K562 (cell line): ENCODE results near the gene WDR64. TPM values are rescaled to one million over a fixed set of nuclear protein-coding genes. Genes with fewer than 3 reads are reported as not detected.

ENCODE experiments used
- ATAC-seq: fragments of 200-7000 bp; cut with Tn5 transposase; 3 replicates; pipeline ENCODE4 v1.9.1; 2020; ENCODE audit warnings: moderate library complexity
- BruUV-seq: library from RNA; stranded (reverse); fragments of 400-500 nt; replicated peaks from 2 replicates; lab custom pipeline; 2021; lab: Mats Ljungman, UMichigan
- CTCF ChIA-PET: fragments of 300-600 bp; formaldehyde crosslinking; extraction: SDS; loops from one replicate; lab custom pipeline; 2021; ENCODE audit warnings: low intra/inter-chr PET ratio; lab: Yijun Ruan, JAX
- POLR2A ChIA-PET: fragments of 300-600, 350-650 bp; sonication (Branson Sonifier 250); formaldehyde crosslinking; extraction: SDS; loops from one replicate; lab custom pipeline; 2021; ENCODE audit warnings: antibody characterized with exemption, inconsistent platforms; lab: Yijun Ruan, JAX
- DNase-seq, 4 experiments: peaks; one replicate each; pipeline versions ENCODE4 v3.0.0 to v3.0.0-alpha.2; 2011 to 2018; ENCODE audit warnings: low spot score in 3 of 4, mixed read lengths in 3 of 4; ENCODE audit errors: extremely low read depth in 1 of 4
- FAIRE-seq: peaks from 2 replicates; lab custom pipeline; 2011; peaks lifted over from hg19 to GRCh38; lab: Jason Lieb, UNC
- H2AFZ ChIP-seq: 2 replicates; pipeline ENCODE4 v1.6.0; 2011; ENCODE audit warnings: low read depth, low read length, control low read depth, inconsistent platforms
- H3K27ac ChIP-seq: fragments of 200-600 bp; 3 replicates; pipeline ENCODE4 v1.8.0; 2011; ENCODE audit warnings: low read depth, mild to moderate bottlenecking, control low read depth, inconsistent platforms, low read length, moderate library complexity, mixed read lengths; ENCODE audit errors: extremely low read depth
- H3K27me3 ChIP-seq, 2 experiments: fragments of 300-600 bp in 1 of 2; 2 replicates in 1 of 2; 3 replicates in 1 of 2; pipeline versions ENCODE4 v1.6.0 to v1.8.0; 2011; ENCODE audit warnings: inconsistent platforms in 2 of 2, low read length in 2 of 2, mild to moderate bottlenecking in 1 of 2, mixed read lengths in 1 of 2, moderate library complexity in 1 of 2; ENCODE audit not compliant: control insufficient read depth in 2 of 2, insufficient read depth in 2 of 2
- H3K36me3 ChIP-seq: fragments of 300-600 bp; 3 replicates; pipeline ENCODE4 v1.8.0; 2011; ENCODE audit warnings: mild to moderate bottlenecking, low read length, inconsistent platforms; ENCODE audit not compliant: control insufficient read depth, insufficient read depth
- H3K4me1 ChIP-seq, 2 experiments: fragments of 200-600 bp in 1 of 2; replicated peaks in 1 of 2; 2 replicates in 1 of 2; 3 replicates in 1 of 2; pipeline versions ENCODE4 v1.5.1 to v1.8.0; 2011; ENCODE audit warnings: inconsistent platforms in 2 of 2, low read length in 2 of 2, mild to moderate bottlenecking in 1 of 2, mixed read lengths in 1 of 2, moderate library complexity in 1 of 2; ENCODE audit not compliant: control insufficient read depth in 2 of 2, insufficient read depth in 2 of 2
- H3K4me2 ChIP-seq: 2 replicates; pipeline ENCODE4 v1.6.1; 2011; ENCODE audit warnings: low read length, control low read depth, inconsistent platforms, mixed read lengths; ENCODE audit not compliant: insufficient read depth
- H3K4me3 ChIP-seq: fragments of 200-600 bp; sonication (generic), shearing (Covaris generic); 2 replicates; pipeline ENCODE4 v1.5.1; 2016; ENCODE audit warnings: control low read depth, inconsistent platforms
- H3K79me2 ChIP-seq: fragments of 200-600 bp; 3 replicates; pipeline ENCODE4 v1.8.0; 2011; ENCODE audit warnings: low read length, inconsistent platforms; ENCODE audit not compliant: control insufficient read depth, insufficient read depth
- H3K9ac ChIP-seq, 2 experiments: 2 replicates each; pipeline versions ENCODE4 v1.6.0 to v1.6.1; 2011; ENCODE audit warnings: low read depth in 2 of 2, low read length in 2 of 2, control low read depth in 1 of 2, inconsistent platforms in 1 of 2, mild to moderate bottlenecking in 1 of 2, mixed read lengths in 1 of 2; ENCODE audit not compliant: insufficient read depth in 1 of 2
- H3K9me1 ChIP-seq: one replicate; pipeline ENCODE4 v1.6.0; 2011; ENCODE audit warnings: inconsistent platforms, mild to moderate bottlenecking, low read length, moderate library complexity; ENCODE audit not compliant: control insufficient read depth, insufficient read depth
- H3K9me3 ChIP-seq: replicated peaks from 2 replicates; pipeline ENCODE4 v1.5.1; 2011; ENCODE audit warnings: low read depth, low read length, inconsistent platforms; ENCODE audit not compliant: control insufficient read depth, insufficient read depth
- H4K20me1 ChIP-seq: replicated peaks from 2 replicates; pipeline ENCODE4 v1.6.1; 2011; ENCODE audit warnings: low read length, inconsistent platforms, mixed read lengths; ENCODE audit not compliant: control insufficient read depth, insufficient read depth
- ATF3 ChIP-seq, 2 experiments: fragments of 450-650 bp in 1 of 2; sonication (generic) in 1 of 2; formaldehyde crosslinking in 1 of 2; IDR thresholded peaks in 1 of 2; conservative IDR thresholded peaks in 1 of 2; 2 replicates each; pipeline versions ENCODE4 v1.6.1 to v1.8.1; 2016 to 2023; ENCODE audit warnings: mild to moderate bottlenecking in 2 of 2, moderate library complexity in 2 of 2, inconsistent platforms in 1 of 2, missing genetic modification reagents in 1 of 2
- BRD9 ChIP-seq: fragments of 450-650 bp; IDR thresholded peaks from 2 replicates; pipeline ENCODE4 v1.6.1; 2018; ENCODE audit warnings: low read depth; ENCODE audit not compliant: partially characterized antibody
- FOXJ2 ChIP-seq: fragments of 200-800 bp; sonication (Bioruptor generic); IDR thresholded peaks from 2 replicates; pipeline ENCODE4 v1.6.1; 2016; ENCODE audit warnings: missing genetic modification characterization, missing compliant biosample characterization
- JUND ChIP-seq, 2 experiments: IDR thresholded peaks; 2 replicates in 1 of 2; 3 replicates in 1 of 2; pipeline ENCODE4 v1.6.1; 2011; ENCODE audit warnings: borderline replicate concordance in 2 of 2, low read depth in 2 of 2, low read length in 2 of 2, improper control_type of control experiment in 1 of 2, missing biosample characterization in 1 of 2, missing genetic modification characterization in 1 of 2, missing genetic modification reagents in 1 of 2
- MEIS2 ChIP-seq: fragments of 450-650 bp; IDR thresholded peaks from 2 replicates; pipeline ENCODE4 v1.6.1; 2014; ENCODE audit warnings: mild to moderate bottlenecking; ENCODE audit not compliant: partially characterized antibody
- SMARCC2 ChIP-seq: fragments of 450-650 bp; IDR thresholded peaks from 2 replicates; pipeline ENCODE4 v1.6.1; 2017; ENCODE audit warnings: antibody characterized with exemption, moderate library complexity, mild to moderate bottlenecking, low read depth
- TFAP4 ChIP-seq: sonication (generic); formaldehyde crosslinking; IDR thresholded peaks from 2 replicates; pipeline ENCODE4 v1.8.0; 2022; ENCODE audit warnings: missing genetic modification reagents, mild to moderate bottlenecking, moderate library complexity, borderline replicate concordance
- WGBS: fragments of 100-300 bp; shearing (Covaris generic); methylation state at CpG from one replicate; pipeline ENCODE4 v1.1.6; 2016; ENCODE audit warnings: low coverage, mixed read lengths; ENCODE audit not compliant: insufficient coverage; ENCODE audit errors: missing lambda C conversion rate; 5-methylcytosine and 5-hydroxymethylcytosine counted together
- in situ Hi-C: fragments of 300-500 bp; cut with MboI; formaldehyde crosslinking; loops from 4 replicates; pipeline ENCODE4 v1.15.0; 2018; ENCODE audit warnings: inconsistent platforms, mixed read lengths
- intact Hi-C: fragments of 100-400 bp; cut with micrococcal nuclease; formaldehyde crosslinking; loops from 2 replicates; pipeline ENCODE4 v1.14.2; 2022
- polyA plus RNA-seq, 8 experiments: library from polyadenylated mRNA; depleted of rRNA in 4 of 8; stranded (reverse) in 5 of 8; unstranded in 3 of 8; fragments of >200 nt; fragmentation: Nextera tagmentation in 2 of 8; fragmentation: Illumina TruSeq in 1 of 8; extraction: Ambion mirVana in 2 of 8; extraction: Trizol in 1 of 8; gene quantifications; 2 replicates each; pipeline versions ENCODE4 v1.2.1 to v1.2.3, GENCODE V29; 2011 to 2014; ENCODE audit warnings: inconsistent platforms in 1 of 8, missing spikeins in 1 of 8
- total RNA-seq, 7 experiments: library from RNA; depleted of rRNA in 6 of 7; stranded (reverse); fragments of >200 nt in 6 of 7; fragmentation: Illumina TruSeq in 2 of 7; extraction: Trizol in 2 of 7; gene quantifications; 2 replicates each; pipeline versions ENCODE4 v1.2.1 to v1.2.3, GENCODE V29; 2011 to 2021; ENCODE audit warnings: low replicate concordance in 1 of 7
- TF ChIP-seq, protein P1 (sequence below): fragments of 450-650 bp; IDR thresholded peaks from 2 replicates; pipeline ENCODE4 v1.6.1; 2016

Gene WDR64
- total and polyA plus RNA-seq, 9 of the 15 experiments (the other 6 are each of a cell fraction or from before 2014, with no cell fraction given) = 0.06 to 0.29 (median 0.19) TPM; not detected in 5

DNA sequence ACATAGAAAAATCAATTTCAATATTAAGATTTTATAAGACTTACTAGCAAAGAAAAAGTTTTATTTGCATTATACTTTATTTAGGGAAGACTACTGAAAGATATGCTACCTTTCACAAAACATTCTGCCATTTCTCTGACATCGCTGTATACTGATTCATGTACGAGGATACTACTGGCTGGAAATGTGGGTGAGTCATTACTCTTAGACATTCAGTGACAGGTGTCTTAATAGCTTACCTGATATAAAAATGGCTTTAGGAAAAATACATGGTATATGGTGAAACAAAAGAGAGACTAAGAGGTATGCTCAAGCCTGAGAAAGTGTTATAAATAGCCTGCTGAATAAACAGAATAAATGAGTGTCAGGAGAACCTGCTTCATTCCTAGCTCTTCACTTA lies 122.9 kb downstream of the WDR64 start:
- no peak overlapping the region for H3K9ac ChIP-seq
- intact Hi-C loops = loop anchor here (2.0 kb wide), 1 partner anchor 78 kb away; no protein-coding TSS in a partner anchor
- H2AFZ ChIP-seq = peak overlapping the region; percentile 77; the same call in 1 of the 2 replicates
- ChIA-PET POLR2A (interaction anchor here (1.2 to 2.1 kb wide), 3 partner anchors 9 to 134 kb away, joined by 3 to 9 read pairs (median 6); no protein-coding TSS in a partner anchor), CTCF (no interaction called here)
- H3K9me3 ChIP-seq = no peaks in the 10 kb centered on the region
- H4K20me1 ChIP-seq = no peaks in the 10 kb centered on the region
- no peaks in the 10 kb centered on the region for H3K27me3 ChIP-seq
- no peak for FAIRE-seq
- no TSS peak for BruUV-seq
- ATAC-seq = peak; percentile 35; the same call in 2 of the 3 replicates
- no peak overlapping the region for H3K27ac ChIP-seq
- WGBS = 62% methylated on average over 2 of the region's 2 CpGs
- DNase-seq = peak in 1 of 4 experiments; percentile 19
- no peak overlapping the region for H3K4me3 ChIP-seq
- no peaks in the 10 kb centered on the region for H3K79me2 ChIP-seq
- peaks cover 4 to 14% of the 10 kb centered on the region in 2 experiments; a peak in 4 of 5 replicates for H3K4me1 ChIP-seq
- TF ChIP-seq, protein P1, sequence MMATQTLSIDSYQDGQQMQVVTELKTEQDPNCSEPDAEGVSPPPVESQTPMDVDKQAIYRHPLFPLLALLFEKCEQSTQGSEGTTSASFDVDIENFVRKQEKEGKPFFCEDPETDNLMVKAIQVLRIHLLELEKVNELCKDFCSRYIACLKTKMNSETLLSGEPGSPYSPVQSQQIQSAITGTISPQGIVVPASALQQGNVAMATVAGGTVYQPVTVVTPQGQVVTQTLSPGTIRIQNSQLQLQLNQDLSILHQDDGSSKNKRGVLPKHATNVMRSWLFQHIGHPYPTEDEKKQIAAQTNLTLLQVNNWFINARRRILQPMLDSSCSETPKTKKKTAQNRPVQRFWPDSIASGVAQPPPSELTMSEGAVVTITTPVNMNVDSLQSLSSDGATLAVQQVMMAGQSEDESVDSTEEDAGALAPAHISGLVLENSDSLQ = peak; percentile 20; the same call in 1 of the 2 replicates
- no peak for TF ChIP-seq FOXJ2 (tag)
- peak; percentile 16 for TF ChIP-seq MEIS2
- TF ChIP-seq SMARCC2 = no peak
- no peak for TF ChIP-seq JUND (IDR thresholded peaks at IDR 0.05; ENCODE audit: borderline replicate concordance, low read depth, low read length)
- TF ChIP-seq JUND (tag; IDR thresholded peaks at IDR 0.05; ENCODE audit: borderline replicate concordance, low read depth, low read length) = 0 out of 3 replicates have a peak, but pooled peaks have one; percentile 48
- TF ChIP-seq BRD9 = no peak
- no peak for TF ChIP-seq TFAP4
- peak; percentile 46; the same call in 1 of the 2 replicates for TF ChIP-seq ATF3 (IDR thresholded peaks at IDR 0.05)
- TF ChIP-seq ATF3 (CRISPR knock-in tag; conservative IDR thresholded peaks at IDR 0.05) = no peak
- TF ChIP-seq, all 486 proteins: peak for 4
- H3K36me3 ChIP-seq = no peaks in the 10 kb centered on the region
- no peaks in the 10 kb centered on the region for H3K9me1 ChIP-seq
- H3K4me2 ChIP-seq = no peak overlapping the region
- in situ Hi-C loops = no loop called here
